ENCODE results near the gene MYRIP.

Gene MYRIP

GRCh38 chr3:40287248-40287647, 477.8 kb downstream of the MYRIP start:
- TF ChIP-seq ZFX (IDR thresholded peaks at IDR 0.05) (no peak), CTCF (conservative IDR thresholded peaks at IDR 0.05) (no peak)
- no peak overlapping the region for H3K27ac ChIP-seq

- no peak overlapping the region for H3K27ac ChIP-seq
- TF ChIP-seq ZFX (IDR thresholded peaks at IDR 0.05) (no peak), CTCF (conservative IDR thresholded peaks at IDR 0.05) (no peak)
These were observed 481.0 kb downstream of the MYRIP start for GRCh38 chr3:40290396-40290795.

- TF ChIP-seq ZFX (IDR thresholded peaks at IDR 0.05), result no peak
- no peak for TF ChIP-seq CTCF (conservative IDR thresholded peaks at IDR 0.05)
- H3K27ac ChIP-seq, result no peak overlapping the region
These were observed 482.1 kb downstream of the MYRIP start for GRCh38 chr3:40291471-40291870.

- no peak for TF ChIP-seq ZFX (IDR thresholded peaks at IDR 0.05)
- no peak for TF ChIP-seq CTCF (conservative IDR thresholded peaks at IDR 0.05)
- no peak overlapping the region for H3K27ac ChIP-seq
These were observed 483.4 kb downstream of the MYRIP start for GRCh38 chr3:40292637-40293349.

GRCh38 chr3:40294434-40294833, 485.0 kb downstream of the MYRIP start:
- H3K27ac ChIP-seq, result no peak overlapping the region
- no peak for TF ChIP-seq ZFX (IDR thresholded peaks at IDR 0.05)
- no peak for TF ChIP-seq CTCF (conservative IDR thresholded peaks at IDR 0.05)

GRCh38 chr3:40298075-40298474, 488.7 kb downstream of the MYRIP start:
- TF ChIP-seq CTCF (conservative IDR thresholded peaks at IDR 0.05) (no peak), ZFX (IDR thresholded peaks at IDR 0.05) (no peak)
- no peak overlapping the region for H3K27ac ChIP-seq

- no peak for TF ChIP-seq CTCF (conservative IDR thresholded peaks at IDR 0.05)
- TF ChIP-seq ZFX (IDR thresholded peaks at IDR 0.05), result no peak
- H3K27ac ChIP-seq, result no peak overlapping the region
These were observed 489.8 kb downstream of the MYRIP start for GRCh38 chr3:40299130-40299720.

All from C4-2B (cell line).